ENCODE results near the gene GRK2. TPM values are rescaled to one million over a fixed set of nuclear protein-coding genes. Genes with fewer than 3 reads are reported as not detected.
A peak's percentile ranks its signal among the peaks of the same experiment; 100 is the strongest.

The GRK2 gene
- total RNA-seq, 3 donors from 2014 or later, result 86.8 to 114 (median 106) TPM

DNA sequence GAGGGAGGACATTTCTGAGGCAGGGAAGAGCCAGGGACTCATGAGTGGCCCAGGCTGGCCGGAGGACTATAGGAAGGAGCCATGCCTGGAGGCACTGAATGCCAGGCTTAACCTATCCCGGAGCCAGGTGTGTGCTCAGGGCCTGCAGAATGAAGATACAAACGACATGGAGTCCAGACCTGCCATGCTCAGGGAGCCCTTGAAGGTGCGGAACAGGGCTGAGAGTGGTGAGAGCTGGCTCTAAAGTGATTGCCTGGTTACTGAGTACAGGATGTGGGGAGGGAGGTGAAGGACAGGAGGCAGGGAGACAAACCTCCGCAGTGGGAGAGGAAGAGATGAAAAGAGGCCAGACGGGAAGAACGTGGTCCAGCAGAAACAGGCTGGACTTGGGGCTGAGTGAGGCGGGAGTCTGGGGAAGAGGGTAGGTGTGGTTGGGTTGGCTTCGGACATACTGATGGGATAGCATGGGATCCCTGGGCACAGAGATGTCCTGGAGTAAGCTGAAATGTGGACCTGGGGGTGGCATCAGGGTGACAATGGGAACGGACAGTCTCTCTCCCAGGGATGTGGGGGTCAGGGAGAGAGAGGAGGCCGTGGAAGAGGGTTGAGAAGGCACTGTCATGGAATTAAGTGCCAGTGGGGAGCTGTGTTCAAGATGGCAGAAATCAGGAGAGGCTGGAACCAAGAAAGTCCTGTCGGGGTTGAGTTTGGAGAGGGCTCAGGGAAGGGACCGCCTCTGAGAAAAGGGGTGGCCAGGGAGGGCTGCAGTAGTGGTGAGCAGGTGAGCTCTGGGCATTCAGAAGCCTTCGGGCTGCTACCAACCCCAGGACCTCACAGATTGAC is 21.3 kb downstream of the GRK2 start:
- no peak overlapping the region for H3K4me3 ChIP-seq

GRCh38 chr11:67288198-67288451 is 21.9 kb downstream of the GRK2 start:
- H3K4me1 ChIP-seq (ENCODE audit: low read depth), result peaks cover 22% of the 10 kb centered on the region
- H3K9me3 ChIP-seq, result no peaks in the 10 kb centered on the region
- ATAC-seq, result no peak
- peak in 1 of 3 donors; percentile 66 for DNase-seq
- H3K4me3 ChIP-seq, result peak overlapping the region; percentile 40
- TF ChIP-seq CTCF (IDR thresholded peaks at IDR 0.05), result no peak
- intact Hi-C loops (cut with DNase I, micrococcal nuclease), result no loop called here
- peaks cover 15% of the 10 kb centered on the region for H3K36me3 ChIP-seq (ENCODE audit: low read depth)

More for the DNA sequence above, 21.3 kb downstream of the GRK2 start:
- DNase-seq (peak in 2 of 3 donors; percentile 40 to 46), ATAC-seq (no peak)
- no peaks in the 10 kb centered on the region for H3K9me3 ChIP-seq
- peaks cover 22% of the 10 kb centered on the region for H3K4me1 ChIP-seq (ENCODE audit: low read depth)
- intact Hi-C loops (cut with DNase I, micrococcal nuclease), result no loop called here
- TF ChIP-seq CTCF (IDR thresholded peaks at IDR 0.05), result no peak
- peaks cover 15% of the 10 kb centered on the region for H3K36me3 ChIP-seq (ENCODE audit: low read depth)

GRCh38 chr11:67288452-67289225 is 22.4 kb downstream of the GRK2 start:
- Histone ChIP-seq H3K4me1 (ENCODE audit: low read depth) (peaks cover 22% of the 10 kb centered on the region), H3K36me3 (ENCODE audit: low read depth) (peaks cover 14% of the 10 kb centered on the region), H3K4me3 (peak overlapping the region; percentile 40), H3K9me3 (no peaks in the 10 kb centered on the region)
- TF ChIP-seq CTCF (IDR thresholded peaks at IDR 0.05), result no peak
- intact Hi-C loops (cut with DNase I, micrococcal nuclease), result no loop called here
- DNase-seq, result peak; percentile 86 to 96 (median 89)
- ATAC-seq, result peak; percentile 80

- no peaks in the 10 kb centered on the region for H3K9me3 ChIP-seq
- intact Hi-C loops (cut with DNase I, micrococcal nuclease), result no loop called here
- peak within 1 kb of the TSS; percentile 40 for H3K4me3 ChIP-seq
- TF ChIP-seq CTCF (IDR thresholded peaks at IDR 0.05), result no peak
- peaks cover 22% of the 10 kb centered on the region for H3K4me1 ChIP-seq (ENCODE audit: low read depth)
- no peak for DNase-seq
- peaks cover 11% of the 10 kb centered on the region for H3K36me3 ChIP-seq (ENCODE audit: low read depth)
- ATAC-seq, result no peak
Observed at GRCh38 chr11:67289226-67289650, 23.0 kb downstream of the GRK2 start, which contains the start of gene ANKRD13D. Gene ANKRD13D (plus strand): TSS chr11:67289303. CDS start chr11:67289461, 158 bp downstream.

DNA sequence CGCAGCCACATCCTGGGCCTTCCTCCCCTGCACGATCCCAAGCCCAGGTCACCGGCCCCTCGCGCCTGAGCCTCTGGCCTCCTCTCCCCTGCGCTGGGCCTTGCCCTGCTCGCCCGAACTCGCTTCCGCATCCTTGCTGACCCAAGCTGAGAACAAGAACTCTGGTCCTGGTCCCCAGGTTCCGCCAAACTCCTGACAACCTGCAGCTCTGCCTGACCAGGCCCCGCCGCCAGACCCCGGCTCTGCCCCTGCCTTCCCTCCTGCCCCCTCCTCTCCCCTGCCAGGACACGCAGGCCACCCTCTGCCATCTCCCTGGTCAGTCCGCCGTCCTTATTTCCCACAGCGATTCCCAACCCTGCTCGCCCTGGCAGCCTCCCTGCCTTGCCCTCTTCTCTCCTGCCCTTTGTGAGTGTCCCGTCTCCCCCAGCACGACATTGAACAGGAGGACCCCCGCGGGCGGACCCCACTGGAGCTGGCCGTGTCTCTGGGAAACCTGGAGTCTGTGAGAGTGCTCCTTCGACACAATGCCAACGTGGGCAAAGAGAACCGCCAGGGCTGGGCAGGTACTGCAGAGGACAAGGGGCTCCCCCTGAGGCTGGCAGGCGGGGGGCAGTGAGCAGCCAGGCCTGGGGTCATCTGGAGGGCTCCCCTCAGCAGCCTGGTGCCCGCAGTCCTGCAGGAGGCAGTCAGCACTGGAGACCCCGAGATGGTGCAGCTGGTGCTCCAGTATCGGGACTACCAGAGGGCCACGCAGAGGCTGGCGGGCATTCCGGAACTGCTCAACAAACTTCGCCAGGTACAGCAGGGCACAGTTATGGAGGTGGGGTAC is 23.6 kb downstream of the GRK2 start:
- Histone ChIP-seq H3K4me1 (ENCODE audit: low read depth) (peaks cover 22% of the 10 kb centered on the region), H3K9me3 (no peaks in the 10 kb centered on the region), H3K4me3 (peak overlapping the region; percentile 40), H3K36me3 (ENCODE audit: low read depth) (peaks cover 9% of the 10 kb centered on the region)
- TF ChIP-seq CTCF (IDR thresholded peaks at IDR 0.05), result no peak
- ATAC-seq, result peak; percentile 5
- peak; percentile 38 to 82 (median 68) for DNase-seq
- intact Hi-C loops (cut with DNase I, micrococcal nuclease), result no loop called here

All from mucosa of descending colon (tissue), 3 donors.